MCF 10A (cell line): ENCODE data around the gene COLEC12. TPM values are rescaled to one million over a fixed set of nuclear protein-coding genes. Genes with fewer than 3 reads are reported as not detected.

Source experiments
- BruUV-seq: library from RNA; stranded (reverse); fragments of 400-500 nt; replicated peaks from 2 replicates; lab custom pipeline; 2021; lab: Mats Ljungman, UMichigan
- CTCF ChIA-PET: fragments of 300-600 bp; sonication (Branson Sonifier 250); formaldehyde crosslinking; extraction: SDS; loops from one replicate; lab custom pipeline; 2021; ENCODE audit warnings: antibody characterized with exemption, inconsistent platforms; lab: Yijun Ruan, JAX
- POLR2A ChIA-PET: fragments of 300-600, 350-650 bp; sonication (Branson Sonifier 250); formaldehyde crosslinking; extraction: SDS; loops from one replicate; lab custom pipeline; 2020; ENCODE audit warnings: antibody characterized with exemption, inconsistent platforms; lab: Yijun Ruan, JAX
- DNase-seq: peaks from one replicate; pipeline ENCODE4 v3.0.0-alpha.2; 2018; ENCODE audit not compliant: unreplicated experiment
- H3K27ac Mint-ChIP-seq: one replicate; pipeline ENCODE4 v1.8.0; 2022; ENCODE audit warnings: mild to moderate bottlenecking, low read depth, mixed read lengths; ENCODE audit not compliant: unreplicated experiment
- H3K27me3 Mint-ChIP-seq: one replicate; pipeline ENCODE4 v1.8.0; 2022; ENCODE audit warnings: mixed read lengths; ENCODE audit not compliant: insufficient read depth, unreplicated experiment
- H3K36me3 Mint-ChIP-seq: one replicate; pipeline ENCODE4 v1.8.0; 2022; ENCODE audit warnings: mild to moderate bottlenecking, moderate library complexity, mixed read lengths; ENCODE audit not compliant: insufficient read depth, unreplicated experiment
- H3K4me1 Mint-ChIP-seq: one replicate; pipeline ENCODE4 v1.8.0; 2022; ENCODE audit warnings: mixed read lengths; ENCODE audit not compliant: insufficient read depth, unreplicated experiment
- H3K4me3 Mint-ChIP-seq: one replicate; pipeline ENCODE4 v1.8.0; 2022; ENCODE audit warnings: mild to moderate bottlenecking, moderate library complexity, mixed read lengths; ENCODE audit not compliant: unreplicated experiment
- H3K9me3 Mint-ChIP-seq: one replicate; pipeline ENCODE4 v1.8.0; 2022; ENCODE audit warnings: mixed read lengths; ENCODE audit not compliant: unreplicated experiment
- intact Hi-C: fragments of 100-400 bp; cut with micrococcal nuclease; formaldehyde crosslinking; loops from 2 replicates; pipeline ENCODE4 v1.14.1; 2022
- total RNA-seq: library from RNA; stranded (reverse); gene quantifications from 2 replicates; pipeline ENCODE4 v1.2.3, GENCODE V29; 2022
- TF ChIP-seq, protein P1 (sequence below): fragments of 200-600 bp; IDR thresholded peaks from one replicate; pipeline ENCODE4 v1.8.0; 2022; ENCODE audit warnings: antibody characterized with exemption, mild to moderate bottlenecking; ENCODE audit not compliant: unreplicated experiment

COLEC12 gene
- total RNA-seq, 1 experiment from 2014 or later: 0.05 TPM

DNA sequence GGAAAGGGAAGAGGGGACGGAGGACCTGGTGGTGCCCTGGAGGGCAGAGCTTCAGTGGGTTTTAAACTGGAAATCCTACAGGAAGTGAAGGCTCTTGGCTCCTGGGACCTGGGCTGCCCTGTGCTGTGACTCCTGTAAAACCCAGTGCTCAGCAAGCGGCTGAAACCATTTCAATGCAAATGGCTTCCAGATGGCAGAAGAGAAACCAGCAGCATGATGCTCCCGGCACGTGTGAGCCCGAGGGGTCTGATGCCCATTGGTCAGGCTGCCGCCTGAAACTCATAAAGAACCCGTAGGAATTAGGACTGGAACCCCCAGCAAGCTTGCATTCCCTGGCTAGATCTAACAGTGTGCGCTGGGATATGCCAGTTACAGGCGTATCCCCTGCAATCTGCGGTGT is 123.4 kb downstream of the COLEC12 start:
- Mint-ChIP-seq H3K36me3 (no peaks in the 10 kb centered on the region), H3K4me1 (no peaks in the 10 kb centered on the region), H3K9me3 (peaks cover 36% of the 10 kb centered on the region), H3K27ac (no peak overlapping the region), H3K27me3 (no peaks in the 10 kb centered on the region), H3K4me3 (no peak overlapping the region)
- intact Hi-C loops: no loop called here
- no peak for DNase-seq
- ChIA-PET CTCF (no interaction called here), POLR2A (no interaction called here)
- no TSS peak for BruUV-seq
- TF ChIP-seq, protein P1, sequence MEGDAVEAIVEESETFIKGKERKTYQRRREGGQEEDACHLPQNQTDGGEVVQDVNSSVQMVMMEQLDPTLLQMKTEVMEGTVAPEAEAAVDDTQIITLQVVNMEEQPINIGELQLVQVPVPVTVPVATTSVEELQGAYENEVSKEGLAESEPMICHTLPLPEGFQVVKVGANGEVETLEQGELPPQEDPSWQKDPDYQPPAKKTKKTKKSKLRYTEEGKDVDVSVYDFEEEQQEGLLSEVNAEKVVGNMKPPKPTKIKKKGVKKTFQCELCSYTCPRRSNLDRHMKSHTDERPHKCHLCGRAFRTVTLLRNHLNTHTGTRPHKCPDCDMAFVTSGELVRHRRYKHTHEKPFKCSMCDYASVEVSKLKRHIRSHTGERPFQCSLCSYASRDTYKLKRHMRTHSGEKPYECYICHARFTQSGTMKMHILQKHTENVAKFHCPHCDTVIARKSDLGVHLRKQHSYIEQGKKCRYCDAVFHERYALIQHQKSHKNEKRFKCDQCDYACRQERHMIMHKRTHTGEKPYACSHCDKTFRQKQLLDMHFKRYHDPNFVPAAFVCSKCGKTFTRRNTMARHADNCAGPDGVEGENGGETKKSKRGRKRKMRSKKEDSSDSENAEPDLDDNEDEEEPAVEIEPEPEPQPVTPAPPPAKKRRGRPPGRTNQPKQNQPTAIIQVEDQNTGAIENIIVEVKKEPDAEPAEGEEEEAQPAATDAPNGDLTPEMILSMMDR: no peak

DNA sequence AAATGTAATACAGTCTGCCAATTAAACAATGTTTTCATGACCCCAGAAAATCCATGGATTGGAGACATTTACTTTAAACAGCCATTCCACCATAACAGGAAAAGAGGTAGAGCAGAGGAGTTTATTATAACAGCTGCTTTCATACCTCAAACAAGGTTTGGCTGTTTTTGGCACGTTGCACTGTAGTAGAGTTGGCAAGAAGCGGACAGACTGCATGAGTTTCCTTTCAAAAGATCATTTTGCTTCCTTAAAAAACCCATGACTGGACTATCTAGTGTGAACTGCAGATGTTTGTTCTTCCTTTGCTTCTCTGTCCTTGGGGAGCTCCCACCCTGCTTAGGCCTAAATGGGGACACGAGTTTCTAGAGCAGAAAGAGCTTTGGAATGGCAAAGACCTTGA is 124.2 kb downstream of the COLEC12 start:
- Mint-ChIP-seq H3K9me3 (peaks cover 40% of the 10 kb centered on the region), H3K4me3 (no peak overlapping the region), H3K4me1 (no peaks in the 10 kb centered on the region), H3K27me3 (no peaks in the 10 kb centered on the region), H3K27ac (no peak overlapping the region), H3K36me3 (no peaks in the 10 kb centered on the region)
- TF ChIP-seq, protein P1: no peak
- BruUV-seq: no TSS peak
- no peak for DNase-seq
- POLR2A ChIA-PET: no interaction called here
- intact Hi-C loops: no loop called here
- CTCF ChIA-PET: no interaction called here

DNA sequence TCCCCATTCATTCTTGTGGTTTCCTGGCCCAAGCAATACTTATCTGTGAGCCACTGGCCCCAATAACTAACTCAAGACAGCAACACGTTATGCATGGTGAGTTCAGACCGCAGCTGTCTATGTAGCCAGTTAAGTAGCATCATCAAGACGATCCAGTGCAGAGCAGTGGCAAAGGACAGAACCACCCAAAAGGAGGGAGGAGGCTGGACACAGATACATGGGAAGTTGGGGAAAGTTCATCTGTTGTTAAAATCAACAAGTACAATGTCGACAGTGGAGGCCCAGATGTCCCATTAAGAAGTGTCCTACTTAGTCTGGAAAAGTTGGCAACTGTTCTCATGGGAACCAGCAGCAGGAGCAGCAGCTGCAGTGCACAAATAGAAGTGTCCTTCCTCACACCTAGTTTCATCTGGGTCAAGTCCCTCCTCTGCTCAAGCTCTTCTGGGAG is 125.8 kb downstream of the COLEC12 start:
- Mint-ChIP-seq H3K4me3 (no peak overlapping the region), H3K9me3 (peaks cover 30% of the 10 kb centered on the region), H3K27ac (no peak overlapping the region), H3K27me3 (no peaks in the 10 kb centered on the region), H3K4me1 (no peaks in the 10 kb centered on the region), H3K36me3 (no peaks in the 10 kb centered on the region)
- POLR2A ChIA-PET: interaction anchor here (1.1 kb wide), 1 partner anchor 107 kb away, joined by 3 read pairs; the partner anchor contains the start of gene THOC1
- TF ChIP-seq, protein P1: no peak
- no peak for DNase-seq
- CTCF ChIA-PET: no interaction called here
- no TSS peak for BruUV-seq
- intact Hi-C loops: no loop called here

DNA sequence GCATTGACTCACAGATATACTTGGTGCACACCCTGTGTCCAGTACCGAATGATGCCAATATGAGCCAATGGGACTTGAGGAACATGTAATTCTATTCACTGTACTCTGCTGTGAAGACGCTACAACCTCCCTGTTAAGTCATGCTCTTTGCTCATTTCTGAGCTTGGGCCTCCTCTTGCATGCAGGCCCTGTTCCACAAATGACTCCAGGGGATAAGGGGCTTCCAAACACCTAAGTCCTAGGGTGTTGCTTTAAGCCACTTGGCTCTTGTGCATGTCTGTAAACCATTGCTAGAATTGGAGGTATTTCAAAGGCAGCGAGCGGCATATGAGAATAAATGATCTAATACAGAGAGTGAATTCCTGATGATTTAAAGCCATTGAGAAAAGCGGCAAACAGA is 126.7 kb downstream of the COLEC12 start:
- Mint-ChIP-seq H3K27ac (no peak overlapping the region), H3K36me3 (no peaks in the 10 kb centered on the region), H3K9me3 (peaks cover 22% of the 10 kb centered on the region), H3K4me1 (no peaks in the 10 kb centered on the region), H3K27me3 (no peaks in the 10 kb centered on the region), H3K4me3 (no peak overlapping the region)
- no peak for DNase-seq
- BruUV-seq: no TSS peak
- TF ChIP-seq, protein P1: no peak
- intact Hi-C loops: no loop called here
- ChIA-PET CTCF (interaction anchor here (0.6 to 0.7 kb wide), 2 partner anchors 110 to 158 kb away, joined by 3 read pairs; no protein-coding TSS in a partner anchor), POLR2A (no interaction called here)
